ENCODE data around the gene SPDYE4.

Gene SPDYE4

DNA sequence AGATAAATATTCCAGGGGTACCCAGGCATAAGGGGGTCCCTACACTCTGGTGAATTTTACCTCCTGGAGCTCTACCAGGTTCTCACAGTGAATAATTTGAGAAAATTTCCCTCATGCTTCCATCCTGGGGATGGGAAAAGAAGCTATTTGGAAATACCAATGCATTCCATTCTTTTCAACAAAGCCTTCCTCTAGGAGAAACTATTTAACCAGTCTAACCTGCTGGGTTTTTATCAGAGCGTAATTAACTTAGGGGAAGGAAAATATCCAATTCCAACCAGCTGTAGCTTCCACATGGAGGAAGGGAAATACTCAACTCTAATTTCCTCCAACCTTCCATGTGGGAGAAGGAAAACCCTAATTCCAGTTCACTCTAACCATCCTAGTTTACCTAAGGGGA, 23.8 kb upstream of the SPDYE4 start:
- FAIRE-seq, result no peak

DNA sequence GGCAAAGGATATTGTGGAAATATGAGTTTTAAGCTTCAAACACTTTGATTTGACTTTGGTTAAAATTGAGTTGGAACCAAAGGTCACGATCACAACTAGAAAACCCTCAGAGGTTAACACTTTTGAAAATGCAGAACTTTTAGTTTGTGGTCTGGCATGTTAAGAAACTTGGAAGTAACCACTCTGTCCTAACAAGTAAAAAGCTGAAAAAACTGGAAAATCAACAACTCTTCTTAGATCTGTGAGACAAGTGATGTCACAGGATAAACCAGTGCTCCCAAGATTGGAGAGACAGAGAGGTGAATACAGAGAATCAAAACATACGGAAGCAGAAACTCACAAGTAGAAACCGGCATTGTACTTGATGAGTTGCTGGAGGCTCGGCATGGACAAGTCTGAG, 23.4 kb upstream of the SPDYE4 start:
- no peak for FAIRE-seq

DNA sequence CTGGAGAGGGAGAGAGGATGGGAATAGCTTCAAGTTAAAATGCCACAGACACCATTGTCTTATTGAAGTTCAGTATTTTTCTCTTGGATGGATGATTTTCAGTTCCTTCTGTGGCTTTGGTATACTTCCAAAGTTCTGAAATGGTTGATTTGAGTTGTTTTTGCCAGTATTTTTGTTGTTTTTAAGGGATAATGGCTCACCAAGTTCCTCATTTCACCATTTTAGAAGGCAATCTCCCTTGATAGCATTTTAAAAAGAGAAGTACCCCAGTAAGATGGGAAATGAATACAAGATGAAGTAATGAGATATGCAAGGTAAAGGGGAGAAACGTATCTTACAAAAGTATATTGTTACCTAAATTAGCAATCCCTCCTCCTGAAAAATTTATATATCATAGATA, 18.5 kb upstream of the SPDYE4 start:
- no peak for FAIRE-seq

DNA sequence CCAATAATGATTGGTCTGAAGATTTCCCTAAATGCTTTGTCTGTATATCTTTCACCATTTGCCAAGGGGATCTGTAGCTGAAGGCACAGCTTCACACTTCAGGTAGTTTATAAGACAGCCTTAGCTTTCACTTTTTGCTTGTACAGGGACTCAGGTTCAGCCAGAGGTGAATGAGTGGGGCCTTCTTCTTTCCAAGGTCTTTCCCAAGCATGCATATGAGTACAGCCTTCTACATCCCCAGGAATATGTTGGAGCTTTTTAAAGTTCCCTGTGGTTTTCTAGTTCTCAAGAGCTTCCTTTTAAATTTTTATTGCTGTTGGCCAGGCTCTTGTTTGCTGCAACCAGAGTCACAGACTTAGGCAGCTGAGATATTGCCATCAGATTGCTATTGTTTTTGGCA, 17.9 kb upstream of the SPDYE4 start:
- FAIRE-seq, result no peak

DNA sequence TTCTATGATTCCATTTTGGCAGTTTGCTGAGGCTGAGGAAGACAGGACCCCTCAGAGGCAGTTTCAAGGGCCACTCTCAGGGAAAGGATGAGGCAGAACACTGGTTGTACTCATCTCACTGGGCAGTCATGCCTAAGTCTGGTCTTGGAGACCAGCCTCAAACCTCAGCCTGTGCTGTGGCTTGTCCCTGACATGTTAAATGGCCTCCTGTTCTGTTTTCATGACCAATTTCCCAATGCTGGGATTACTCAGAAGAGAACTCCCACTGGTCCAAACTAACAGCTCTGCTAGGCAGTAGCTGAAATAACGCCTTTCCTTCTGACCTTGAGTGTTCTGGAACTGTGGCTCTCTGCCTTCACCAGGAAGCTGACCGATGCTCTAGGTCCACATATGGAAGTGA, 8.4 kb upstream of the SPDYE4 start:
- no peak for FAIRE-seq

DNA sequence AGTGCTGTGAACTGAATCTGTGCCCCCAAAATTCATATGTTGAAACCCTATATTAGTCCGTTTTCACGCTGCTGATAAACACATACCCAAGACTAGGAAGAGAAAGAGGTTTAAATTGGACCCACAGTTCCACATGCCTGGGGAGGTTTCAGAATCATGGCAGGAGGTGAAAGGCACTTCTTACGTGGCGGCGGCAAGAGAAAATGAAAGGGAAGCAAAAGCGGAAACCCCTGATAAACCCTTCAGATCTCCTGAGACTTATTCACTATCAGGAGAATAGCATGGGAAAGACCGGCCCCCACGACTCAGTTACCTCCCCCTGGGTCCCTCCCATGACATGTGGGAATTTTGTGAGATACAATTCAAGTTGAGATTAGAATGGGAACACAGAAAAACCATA, 3.7 kb upstream of the SPDYE4 start:
- no peak for FAIRE-seq

DNA sequence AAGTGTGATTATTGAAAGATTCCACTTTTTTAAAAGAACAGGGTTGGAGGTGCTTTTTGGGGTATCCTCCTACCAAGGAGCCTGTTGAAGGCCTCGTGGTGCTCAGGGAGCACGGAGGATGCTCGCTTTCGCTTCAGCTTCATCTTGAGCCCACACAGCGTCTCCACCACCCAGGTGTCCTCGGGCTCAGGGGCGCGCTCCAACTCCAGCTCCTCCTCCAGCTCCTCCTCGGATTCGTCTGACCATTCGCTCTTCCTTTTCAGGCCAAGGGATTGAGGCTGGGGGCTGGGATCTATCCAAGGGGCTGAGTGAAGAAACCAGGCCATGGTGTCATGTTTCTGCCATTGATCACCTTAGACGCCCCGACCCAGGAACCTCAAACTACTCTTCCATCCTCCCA, 1.2 kb downstream of the SPDYE4 start:
- no peak for FAIRE-seq

DNA sequence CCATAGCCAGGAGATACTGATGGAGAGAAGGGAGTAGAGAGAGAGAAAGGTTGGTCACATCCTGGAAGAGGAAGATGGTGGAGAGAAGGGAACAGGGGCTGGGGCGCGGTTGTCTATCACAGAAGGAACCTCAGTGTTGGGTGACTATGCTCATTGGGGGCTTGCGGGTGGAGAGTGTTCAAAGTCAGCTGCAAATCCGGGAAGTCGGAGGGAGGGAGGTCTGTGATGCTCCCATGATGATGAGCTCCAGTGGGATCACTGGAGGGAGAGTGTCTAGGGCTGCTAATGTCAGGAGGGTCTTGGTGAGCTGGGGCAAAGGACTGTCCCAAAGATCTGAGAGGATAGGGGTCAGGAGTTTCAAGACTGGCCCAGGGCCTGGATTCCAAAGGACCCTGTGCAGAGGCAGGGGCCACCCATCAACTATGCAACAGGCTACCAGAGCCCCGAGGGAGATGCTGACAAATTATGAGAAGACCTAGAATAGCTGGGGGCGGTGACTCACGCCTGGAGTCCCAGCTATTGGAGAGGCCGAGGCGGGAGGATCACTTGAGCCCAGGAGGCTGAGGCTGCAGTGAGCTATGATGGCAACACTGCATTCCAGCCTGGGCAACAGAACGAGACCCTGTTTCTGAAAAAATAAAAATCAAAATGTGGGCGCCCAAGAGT, 2.6 kb downstream of the SPDYE4 start:
- no peak for FAIRE-seq

DNA sequence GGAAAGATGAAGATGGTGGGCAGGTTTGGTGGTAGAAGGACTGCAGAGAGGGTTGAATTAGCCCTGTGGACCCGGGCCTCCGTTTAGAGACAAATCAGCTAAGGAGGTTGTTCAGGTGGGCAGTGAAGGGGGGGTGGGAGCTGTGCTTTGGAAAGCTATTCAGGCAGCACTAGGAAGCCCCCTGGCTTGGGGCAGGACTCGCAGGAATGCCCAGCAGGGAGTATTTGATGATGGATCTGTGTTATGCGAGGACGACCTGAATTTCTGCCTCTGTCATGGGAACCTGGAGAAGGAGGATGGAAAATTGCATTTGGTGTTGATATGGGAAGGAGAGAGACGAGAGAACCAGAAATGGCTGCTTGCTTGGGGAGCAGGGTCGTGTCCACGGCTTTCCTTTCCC, 3.5 kb downstream of the SPDYE4 start:
- no peak for FAIRE-seq

DNA sequence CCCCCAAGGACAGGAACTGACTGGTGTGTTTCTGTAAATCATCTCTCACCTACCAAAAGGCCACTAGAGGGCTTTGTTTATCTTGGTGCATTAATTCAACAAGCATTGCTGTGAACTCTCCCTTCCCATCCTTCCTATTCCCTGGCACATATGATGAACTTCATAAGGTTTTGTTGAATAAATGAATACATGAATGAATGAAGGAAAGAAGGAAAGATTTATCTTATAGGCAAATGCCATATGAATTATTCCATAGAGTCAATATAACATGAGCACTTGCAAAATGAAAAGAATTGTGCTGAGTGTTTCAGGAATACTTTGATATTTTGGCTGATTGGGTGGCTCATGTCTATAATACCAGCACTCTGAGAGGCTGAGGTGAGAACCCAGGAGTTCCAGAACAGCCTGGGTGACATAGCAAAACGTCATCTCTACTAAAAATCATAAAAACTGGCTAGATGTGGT, 4.3 kb downstream of the SPDYE4 start:
- no peak for FAIRE-seq

DNA sequence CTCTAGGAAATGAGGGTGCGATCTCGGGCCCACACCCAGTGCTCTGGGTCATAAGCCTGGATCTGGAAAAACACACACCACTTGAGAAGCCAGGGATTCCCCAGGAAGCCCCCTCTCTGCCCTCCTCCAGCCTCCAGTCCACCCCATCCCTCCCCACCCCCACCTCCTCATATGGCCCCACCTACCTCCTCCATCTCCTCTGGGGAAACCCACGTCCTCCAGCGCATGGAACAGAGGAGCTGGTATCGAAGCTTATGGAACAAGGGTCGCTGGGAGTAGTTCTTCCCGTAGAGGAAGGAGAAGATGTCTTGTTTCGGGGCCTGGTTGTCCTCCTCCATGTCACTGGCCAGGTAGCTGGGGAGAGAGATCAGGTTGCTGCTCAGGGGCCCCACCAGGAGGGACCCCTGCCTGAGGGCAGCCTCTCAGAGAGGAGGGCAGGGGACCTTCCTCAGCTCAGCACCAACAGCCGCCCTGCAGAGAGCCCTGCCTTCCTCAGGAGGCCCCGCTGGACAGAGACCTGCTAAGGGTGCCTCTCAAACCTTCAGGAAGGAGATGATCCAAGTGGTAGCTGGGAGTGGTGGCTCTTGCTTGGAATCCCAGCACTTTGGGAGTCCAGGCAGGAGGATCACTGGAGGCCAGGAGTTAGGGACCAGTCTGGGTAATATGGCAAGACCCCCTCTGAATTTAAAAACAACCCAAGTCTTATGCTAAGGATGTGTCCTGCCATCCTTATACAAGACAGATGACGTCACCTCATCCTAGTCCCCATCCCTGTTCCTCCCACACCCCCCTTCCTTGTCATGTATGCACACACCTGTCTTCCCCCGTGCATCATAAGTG, 5.0 kb downstream of the SPDYE4 start:
- FAIRE-seq, result no peak

DNA sequence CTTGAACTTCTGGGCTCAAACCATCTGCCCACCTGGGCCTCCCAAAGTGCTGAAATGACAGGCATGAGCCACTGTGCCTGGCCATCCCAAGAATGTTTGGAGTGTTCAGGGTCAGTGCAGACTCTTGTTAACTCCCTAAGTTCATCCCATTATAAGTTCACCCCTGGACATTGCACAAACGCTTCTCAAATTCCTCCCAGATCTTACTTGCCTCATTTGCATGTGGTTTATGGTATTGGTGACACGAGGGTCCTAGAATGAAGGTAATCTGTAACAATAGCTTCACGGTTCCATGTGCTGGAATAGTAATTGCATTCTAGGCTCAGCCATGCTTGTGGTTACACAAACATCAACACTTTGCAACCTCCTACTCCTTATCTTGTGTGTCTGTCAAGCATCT, 8.7 kb downstream of the SPDYE4 start:
- no peak for FAIRE-seq

DNA sequence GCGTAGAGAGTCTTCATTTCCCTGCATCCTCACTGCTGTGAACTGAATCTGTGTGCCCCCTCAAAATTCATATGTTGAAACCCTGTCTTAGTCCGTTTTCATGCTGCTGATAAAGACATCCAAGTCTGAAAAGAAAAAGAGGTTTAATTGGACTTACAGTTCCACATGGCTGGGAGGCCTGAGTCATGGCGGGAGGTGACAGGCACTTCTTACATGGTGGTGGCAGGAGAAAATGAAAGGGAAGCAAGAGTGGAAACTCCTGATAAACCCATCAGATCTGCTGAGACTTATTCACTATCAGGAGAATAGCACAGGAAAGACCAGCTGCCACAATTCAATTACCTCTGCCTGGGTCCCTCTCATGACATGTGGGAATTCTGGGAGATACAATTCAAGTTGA, 10.6 kb downstream of the SPDYE4 start:
- FAIRE-seq, result no peak

DNA sequence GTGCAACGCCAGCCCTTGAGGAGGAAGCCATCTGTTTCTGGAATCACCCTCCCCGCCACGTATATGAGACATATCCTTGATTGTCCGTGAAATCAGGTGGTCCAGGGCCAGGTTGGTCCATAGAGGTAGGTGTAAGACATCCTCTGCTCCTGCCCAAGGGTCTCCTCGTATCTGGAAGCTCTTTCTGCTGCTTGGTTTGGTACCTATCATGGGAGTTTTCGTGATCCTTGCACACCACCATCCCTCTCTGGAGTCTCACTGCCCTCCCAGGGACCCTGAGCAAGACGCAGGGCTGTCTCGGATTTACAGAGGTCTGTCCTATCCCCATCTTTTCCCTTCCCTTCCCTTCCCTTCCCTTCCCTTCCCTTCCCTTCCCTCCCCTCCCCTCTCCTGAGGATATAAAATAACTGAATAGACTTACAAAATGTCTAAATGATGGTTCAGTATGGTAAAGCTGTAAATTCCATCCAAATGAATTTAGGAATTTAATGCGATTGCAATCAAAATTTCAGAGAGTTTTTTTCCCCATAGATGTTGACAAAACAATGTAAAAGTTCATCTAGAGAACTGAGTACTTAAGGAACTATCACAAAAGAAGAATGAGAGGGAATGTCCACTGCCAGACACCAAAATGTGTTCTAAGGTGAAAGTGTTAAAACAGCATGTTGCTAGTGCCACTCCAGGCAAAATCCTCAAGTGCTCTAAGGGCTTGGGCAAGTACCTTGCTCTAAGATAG, 11.7 kb downstream of the SPDYE4 start:
- FAIRE-seq, result no peak

DNA sequence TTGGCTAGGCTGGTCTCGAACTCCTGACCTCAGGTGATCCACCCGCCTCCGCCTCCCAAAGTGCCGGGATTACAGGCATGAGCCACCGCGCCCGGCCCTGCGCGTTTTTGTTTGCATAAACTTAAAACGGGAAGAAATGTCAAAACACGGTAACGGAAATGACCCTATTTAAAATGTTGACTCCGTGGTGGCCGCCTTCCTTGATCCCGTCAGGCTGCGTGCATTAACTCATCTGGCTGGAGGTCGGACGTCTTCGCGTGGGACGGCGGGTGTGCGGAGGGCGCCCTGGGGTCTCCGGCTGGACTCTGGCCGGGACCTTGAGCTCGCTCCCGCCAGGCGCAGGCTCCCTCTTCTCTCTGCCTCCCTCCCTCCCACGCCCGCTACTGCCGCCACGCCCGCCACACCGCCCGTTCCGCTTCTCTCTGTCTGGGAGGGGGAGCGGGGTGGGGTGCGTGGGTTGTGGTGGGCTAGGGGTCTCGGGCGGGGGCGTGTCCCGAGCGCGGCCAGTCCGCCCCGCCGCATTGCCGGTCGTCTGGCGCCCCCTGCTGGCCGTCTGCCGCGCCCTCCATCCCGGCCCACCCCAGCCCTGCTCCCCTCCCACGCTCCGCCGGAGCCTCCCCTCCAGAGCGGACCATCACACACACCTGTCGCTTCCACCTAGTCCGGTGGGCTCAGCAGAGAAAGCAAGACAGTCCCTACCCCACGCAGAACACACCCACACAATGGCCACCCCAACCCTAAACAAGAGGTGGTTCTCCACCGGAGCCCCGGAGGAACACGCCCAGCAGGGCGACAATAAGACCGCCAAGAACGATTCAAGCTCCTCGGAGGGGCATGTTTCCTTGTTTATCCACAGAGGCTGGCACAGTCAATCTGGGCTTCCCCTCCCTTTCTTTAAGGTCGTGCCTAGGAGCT, 12.5 kb downstream of the SPDYE4 start:
- no peak for FAIRE-seq

DNA sequence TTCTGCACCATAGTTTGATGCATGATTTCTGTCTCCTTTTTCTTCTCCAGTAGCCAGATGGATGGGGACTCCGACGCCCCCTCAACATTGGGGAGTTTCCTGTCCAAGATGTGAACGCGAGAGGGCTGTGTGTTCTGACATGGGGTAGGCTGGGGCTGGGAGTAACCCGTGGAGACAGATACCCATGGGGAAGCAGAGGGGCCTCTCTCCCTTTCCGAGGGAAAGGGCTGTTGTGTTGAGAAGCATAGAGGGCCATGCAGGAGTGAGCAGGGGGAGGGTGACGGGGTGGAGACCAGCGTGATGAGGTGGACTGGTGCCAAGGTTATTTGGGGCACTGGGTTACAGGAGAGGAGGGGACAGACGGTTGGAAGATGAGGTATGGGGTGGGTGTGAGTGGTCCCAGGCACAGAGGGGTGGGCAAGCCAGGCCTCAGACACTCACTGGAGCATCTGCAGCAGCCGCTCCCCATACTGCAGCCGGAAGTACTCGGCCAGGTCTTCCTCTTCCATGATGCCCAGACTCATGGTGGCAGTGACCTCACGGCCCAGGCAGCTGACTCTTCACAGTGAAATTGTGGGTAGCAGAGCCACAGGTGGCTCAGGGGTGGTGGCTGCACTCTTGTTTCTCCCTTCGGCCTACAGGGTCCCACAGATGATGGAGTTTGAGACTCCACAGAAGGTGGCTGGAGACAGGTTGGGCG, 14.1 kb downstream of the SPDYE4 start:
- FAIRE-seq, result no peak

DNA sequence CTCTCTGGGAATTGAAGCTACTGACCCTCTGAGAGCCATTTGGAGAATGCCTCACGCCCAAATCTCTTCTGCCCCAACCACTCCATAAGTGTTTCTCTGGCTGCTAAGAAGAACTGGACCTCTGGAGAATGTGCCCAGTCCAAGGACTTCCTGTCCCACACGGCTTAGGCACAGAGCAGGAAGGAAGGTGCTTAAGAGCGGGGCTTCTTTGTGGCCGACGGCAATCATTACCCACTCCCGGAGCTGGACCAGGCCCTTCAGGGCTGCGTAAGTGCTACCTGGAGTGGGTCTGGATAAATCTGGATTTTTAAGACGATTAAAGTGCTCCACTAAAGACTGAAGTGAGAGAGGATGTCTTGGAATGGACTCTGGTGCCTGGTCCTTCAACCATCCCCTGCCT, 15.5 kb downstream of the SPDYE4 start:
- FAIRE-seq, result no peak

DNA sequence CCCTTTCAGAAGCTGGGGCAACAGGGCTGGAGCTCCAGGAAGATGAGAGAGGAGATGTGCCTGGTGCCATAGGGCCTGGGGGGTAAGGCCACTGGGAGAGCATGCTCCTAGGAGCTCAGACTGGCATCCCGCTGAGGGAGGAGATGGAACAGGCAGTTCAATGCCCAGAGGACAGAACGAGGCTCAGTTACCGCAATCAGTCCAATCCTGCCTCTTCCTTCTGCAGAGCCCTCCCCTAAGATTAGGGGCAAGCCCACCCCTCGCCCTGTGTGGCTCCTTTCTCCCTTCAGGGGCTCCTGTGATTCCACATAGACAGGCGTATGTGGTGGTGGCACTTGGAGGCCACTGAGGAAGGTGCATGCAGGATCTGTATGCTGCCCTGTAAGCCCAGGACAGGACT, 16.1 kb downstream of the SPDYE4 start:
- no peak for FAIRE-seq

DNA sequence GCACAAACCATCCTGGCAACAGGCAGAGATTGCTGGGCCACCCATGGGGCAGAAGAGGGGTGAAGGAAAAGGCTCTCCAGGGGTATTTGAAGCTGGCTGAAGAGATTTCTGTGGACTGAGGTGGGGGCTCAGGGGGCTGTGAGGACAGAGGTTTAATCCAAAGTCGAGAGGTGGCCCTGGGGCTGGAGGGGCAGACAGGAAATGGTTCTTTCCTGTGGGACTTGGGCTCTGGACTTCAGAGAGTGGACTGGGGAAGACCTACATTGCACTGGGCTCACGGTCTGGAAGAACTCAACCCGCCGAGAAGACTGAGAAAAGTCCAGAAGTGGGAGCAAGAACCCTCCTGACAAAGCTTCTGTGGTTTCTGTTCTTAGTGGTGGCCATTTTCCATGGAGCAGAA, 16.6 kb downstream of the SPDYE4 start:
- no peak for FAIRE-seq

DNA sequence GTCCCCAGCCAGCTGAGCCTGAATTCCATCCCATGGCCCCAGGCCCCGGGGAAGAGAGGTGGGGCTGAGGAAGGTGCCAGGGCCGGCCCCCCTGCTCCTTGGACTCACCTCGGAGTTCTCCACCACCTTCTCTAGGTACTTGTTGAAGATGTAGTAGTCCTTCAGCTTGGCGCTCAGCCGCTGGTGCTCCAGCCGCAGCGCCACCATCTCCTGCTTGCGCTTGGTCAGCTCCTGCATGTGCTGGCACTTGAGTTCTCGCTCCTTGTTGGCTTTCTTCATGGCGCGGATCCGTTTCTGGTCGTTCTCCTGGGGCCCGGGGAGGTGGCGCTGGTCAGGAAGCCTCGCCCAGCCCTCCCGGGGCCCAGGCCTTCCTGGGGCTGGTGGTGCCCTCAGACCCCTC, 17.0 kb downstream of the SPDYE4 start:
- no peak for FAIRE-seq

DNA sequence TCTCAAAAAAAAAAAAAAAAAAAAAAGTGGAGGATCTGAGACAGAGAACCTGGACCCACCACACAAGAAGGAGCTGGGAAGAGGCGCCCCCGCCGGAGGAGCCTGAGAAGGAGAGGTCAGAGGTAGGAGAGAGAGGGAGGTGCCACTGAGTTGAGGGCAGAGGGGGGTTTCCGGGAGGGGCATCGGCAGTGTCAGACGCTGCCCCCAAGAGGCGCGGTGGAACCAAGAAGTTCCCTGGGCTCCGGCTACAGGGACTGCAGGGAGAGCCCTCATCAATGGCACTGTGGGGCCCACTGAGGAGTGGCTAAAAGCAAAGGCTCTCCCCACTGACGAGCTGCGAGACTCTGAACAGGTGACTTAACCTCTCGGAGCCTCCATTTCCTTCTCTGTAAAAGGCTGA, 17.9 kb downstream of the SPDYE4 start:
- FAIRE-seq, result no peak

DNA sequence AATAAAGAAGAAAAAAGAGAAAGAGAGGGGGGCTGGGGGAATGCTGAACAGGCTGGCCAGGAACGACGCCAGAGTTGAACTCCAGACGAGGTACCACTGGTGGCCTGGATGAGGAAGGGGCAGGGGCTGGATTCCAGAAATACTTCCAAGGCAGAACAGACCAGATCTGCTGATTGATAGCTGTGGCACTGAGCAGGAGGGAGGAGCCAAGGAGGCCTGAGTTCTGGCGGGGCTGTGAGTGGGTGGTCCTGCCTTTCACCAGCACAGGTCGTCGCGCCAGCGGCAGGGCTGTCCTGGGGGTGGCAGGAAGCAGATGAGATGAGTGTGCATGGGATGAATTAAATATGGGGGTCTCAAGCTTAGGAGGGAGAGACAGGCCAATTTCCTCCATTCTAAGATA, 19.2 kb downstream of the SPDYE4 start:
- no peak for FAIRE-seq
